Central memory CD4-positive, alpha-beta T cell (primary cell): Measurements from ENCODE around the gene ENOX1.

Experiments
- DNase-seq: peaks from one replicate; pipeline ENCODE4 v3.0.0; 2022

Gene ENOX1

GRCh38 chr13:43301346-43301969 is 485.3 kb downstream of the ENOX1 start:
- no peak for DNase-seq

DNA sequence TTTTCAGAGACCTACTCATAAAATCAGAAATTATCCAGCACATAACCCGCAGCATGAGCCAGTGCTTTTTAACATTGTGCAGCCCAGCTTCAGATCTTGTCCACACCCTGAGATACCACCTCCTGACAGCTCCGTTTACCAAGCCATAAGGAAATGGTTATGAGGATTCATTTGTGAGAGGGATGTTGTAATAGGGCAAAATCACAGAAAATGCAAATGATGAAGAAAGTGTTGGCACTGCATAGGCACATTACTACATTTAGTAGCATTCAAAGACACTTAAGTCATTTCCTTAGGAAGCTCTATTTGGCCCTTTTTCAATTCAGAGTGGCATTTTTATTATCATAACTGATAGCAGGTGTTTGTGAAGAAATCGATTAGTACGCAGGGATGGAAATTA is 485.9 kb downstream of the ENOX1 start:
- no peak for DNase-seq

- DNase-seq = no peak
Measured at GRCh38 chr13:43299374-43299773, 487.4 kb downstream of the ENOX1 start.

- DNase-seq = no peak
Measured at GRCh38 chr13:43298816-43299215, 488.0 kb downstream of the ENOX1 start.

DNA sequence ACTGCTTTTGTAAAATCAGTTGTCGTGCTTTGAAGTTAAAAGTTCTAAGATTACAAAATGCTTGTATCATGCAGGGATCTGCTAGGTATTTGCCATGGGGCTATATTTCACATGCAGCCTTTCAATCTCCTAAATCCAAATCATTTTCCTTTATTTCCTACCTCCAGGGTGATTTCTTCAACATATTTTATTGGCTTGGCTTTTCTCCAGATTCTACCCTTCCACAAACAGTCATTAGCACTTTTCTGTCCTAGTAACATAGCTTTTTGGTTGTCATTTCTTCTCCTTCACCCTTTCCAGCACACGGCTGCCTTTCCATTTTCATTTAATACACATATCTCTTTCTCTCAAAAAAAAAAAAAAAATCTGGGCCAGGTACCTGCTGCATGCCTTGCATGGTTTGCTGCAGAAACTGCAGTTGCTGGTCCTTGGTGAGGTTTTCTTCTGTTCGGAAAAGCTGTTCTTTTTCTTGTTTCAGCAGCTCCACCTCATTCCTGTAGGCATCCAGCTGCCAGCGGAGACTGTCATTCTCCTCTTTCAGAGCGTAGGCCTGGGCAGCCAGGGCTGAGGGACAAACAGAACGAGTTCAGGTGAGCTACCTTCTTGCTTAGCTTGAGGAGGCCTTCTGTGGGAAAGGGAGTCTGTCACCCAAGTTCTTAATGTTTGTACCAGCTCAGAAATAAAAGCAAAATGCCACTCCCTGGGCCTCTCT is 488.6 kb downstream of the ENOX1 start:
- no peak for DNase-seq

- DNase-seq = no peak
Measured at GRCh38 chr13:43295825-43296564, 490.8 kb downstream of the ENOX1 start.

DNA sequence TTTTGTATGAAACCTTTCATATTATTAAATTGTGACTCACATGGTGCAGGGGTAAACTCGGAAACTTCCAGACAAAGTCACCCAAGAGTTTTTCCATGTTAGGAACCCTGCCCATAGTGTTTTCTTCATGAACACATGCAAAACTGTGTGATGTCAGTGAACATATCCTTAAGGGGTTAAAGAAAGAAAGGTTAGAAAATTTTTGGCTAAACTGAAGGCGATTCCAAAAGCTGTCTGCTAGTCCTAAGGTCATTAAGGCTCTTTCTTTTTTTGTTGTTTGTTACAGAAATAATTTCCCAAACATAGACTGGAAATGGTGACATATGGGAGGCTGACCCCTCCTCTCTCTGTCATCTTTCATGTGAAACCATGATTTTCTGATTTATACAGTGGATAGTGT is 491.5 kb downstream of the ENOX1 start:
- no peak for DNase-seq

- no peak for DNase-seq
Measured at GRCh38 chr13:43294412-43294811, 492.4 kb downstream of the ENOX1 start.

DNA sequence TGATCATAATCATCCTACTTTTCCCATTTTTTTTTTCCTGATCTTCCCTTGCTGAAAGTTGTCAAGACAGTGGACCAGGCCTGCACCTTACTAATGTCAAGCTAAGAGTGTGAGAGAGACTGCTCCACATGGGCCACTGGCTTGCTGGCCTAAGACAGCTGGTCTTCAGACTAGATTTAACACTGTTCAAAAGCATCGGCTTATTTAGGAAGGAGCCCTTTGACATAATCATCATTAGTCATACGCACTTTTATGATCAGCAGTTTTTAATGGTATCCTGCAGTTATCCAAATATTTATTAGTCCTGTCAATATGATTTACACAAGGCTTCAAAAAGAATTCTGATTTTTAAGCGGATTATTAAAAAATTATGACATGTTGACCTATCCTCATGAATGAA is 492.8 kb downstream of the ENOX1 start:
- no peak for DNase-seq

- DNase-seq = no peak
Measured at GRCh38 chr13:43293561-43293960, 493.2 kb downstream of the ENOX1 start.

GRCh38 chr13:43293008-43293407 is 493.8 kb downstream of the ENOX1 start:
- DNase-seq = no peak

GRCh38 chr13:43291287-43292060 is 495.3 kb downstream of the ENOX1 start:
- no peak for DNase-seq

GRCh38 chr13:43289470-43290255 is 497.1 kb downstream of the ENOX1 start:
- no peak for DNase-seq

DNA sequence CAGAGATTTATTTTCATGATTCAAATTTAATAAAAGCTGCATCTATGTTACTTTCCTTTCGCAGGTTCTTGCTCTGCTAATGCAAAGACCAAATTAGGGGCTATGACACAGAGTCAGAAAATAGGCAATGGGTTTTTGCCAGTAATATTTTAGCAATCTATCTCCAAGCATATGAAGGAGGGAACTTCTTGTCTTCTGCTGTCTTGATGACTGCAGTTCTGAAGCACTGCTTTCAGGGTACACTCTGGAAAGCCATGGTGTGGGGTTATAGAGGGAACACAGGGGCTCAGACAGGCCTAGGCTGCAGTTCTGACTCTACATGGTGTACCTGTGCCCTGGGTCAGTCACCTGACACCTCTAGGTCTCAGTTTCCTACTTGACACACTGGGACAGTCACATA is 500.0 kb downstream of the ENOX1 start:
- no peak for DNase-seq

DNA sequence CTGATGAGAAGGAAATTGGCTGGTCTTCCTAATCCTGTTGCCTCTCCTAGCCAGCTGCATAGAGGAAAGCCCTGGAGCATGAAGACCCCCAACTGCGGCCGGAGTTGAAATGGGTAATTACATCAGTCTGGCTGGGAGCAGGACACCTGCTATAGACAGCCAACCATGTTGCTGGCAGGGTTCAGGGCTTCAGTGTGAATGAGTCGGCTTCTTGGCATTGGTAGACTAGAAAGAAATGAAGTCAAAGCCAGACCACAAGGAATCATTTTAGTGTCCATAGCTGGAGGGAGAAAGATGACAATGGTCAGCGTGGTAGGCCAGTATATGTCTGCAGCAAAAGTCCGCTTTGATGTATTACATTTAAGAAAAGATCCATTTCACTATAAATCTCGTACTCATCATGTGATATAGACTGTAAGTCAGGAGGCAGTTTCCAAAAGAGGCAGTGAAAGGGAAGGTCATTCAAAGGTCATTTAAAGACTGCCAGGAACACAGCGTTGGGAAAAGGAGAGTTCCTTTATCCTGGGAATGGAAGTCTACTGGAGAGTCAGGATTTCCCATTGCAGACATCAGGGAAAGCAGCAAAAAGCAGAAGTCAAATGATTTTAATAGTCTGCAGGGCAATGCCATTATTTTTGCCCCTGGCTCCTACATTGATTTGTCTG is 500.7 kb downstream of the ENOX1 start:
- DNase-seq = no peak

DNA sequence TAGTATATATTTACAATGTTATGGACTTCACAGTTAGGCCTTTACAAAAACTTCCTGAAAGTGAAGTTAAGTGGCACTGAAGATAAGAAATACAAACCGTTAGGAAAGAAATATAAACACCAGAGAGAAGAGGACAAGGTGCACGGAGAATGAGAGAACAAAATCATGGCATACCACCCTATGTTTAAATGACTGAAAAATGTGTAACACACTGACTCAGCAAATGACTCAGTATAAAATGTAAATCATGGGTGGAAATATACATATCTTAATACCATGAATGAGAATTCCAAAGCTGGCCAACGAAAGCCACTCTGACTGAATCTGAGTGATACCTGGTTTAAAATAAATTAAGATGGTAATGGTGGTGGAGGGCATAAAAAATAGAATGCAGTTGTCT is 502.6 kb downstream of the ENOX1 start:
- DNase-seq = no peak

DNA sequence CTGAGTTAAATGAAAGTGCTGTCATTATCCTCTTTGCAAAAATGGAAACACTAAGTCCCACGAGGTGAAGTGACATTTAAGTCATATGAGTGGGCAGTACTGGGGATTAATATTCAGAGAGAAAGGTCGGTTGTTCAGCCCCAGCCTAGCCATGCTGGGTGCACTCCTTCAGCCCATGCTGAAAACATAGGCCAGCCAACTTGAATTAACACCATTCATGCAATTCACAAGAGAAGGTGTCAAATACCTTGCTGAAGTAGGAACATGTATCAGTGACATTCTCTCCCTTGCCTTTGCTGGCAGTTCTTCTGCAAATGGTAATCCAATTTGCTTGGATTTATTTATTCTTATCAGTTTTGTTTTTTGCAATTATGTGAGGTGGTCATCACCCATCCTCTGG is 507.1 kb downstream of the ENOX1 start:
- no peak for DNase-seq

DNA sequence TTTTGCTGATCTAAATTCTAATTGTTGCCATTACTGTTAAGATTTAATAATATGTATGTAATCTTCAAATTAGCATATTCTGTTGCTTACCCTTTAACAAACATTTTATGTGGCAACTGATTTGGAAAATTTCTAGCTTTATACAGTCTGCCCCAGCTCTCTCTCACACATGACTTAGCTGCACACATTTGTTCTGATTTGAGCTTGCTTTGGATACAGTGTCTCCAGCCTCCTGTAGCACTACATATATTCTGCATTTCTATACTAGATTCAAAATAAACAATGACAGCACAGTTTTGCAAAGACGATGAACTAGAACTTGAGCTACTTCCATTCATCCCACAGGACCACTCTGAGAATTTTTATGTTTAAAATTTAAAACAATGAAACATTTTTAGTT is 508.6 kb downstream of the ENOX1 start:
- no peak for DNase-seq

DNA sequence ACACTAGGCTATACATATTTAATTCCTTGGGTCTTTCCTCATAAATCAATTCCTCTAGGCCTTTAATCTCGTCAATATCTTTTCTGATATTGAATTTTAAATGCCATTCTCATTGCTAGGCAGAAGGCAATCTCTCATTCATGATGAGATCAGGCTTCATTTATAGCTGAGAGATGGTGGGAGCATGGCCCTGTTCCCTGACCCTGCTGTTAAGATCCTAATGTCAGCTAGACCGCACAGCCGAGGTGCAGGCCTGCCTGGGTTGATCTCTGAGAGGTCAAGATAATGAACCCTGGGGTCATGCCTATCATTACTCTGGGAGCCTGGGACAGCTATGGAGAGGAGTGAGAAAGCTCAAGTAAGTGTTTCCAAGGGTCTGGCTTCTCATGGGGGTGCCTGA is 509.6 kb downstream of the ENOX1 start:
- no peak for DNase-seq

GRCh38 chr13:43274881-43275280 is 511.9 kb downstream of the ENOX1 start:
- DNase-seq = no peak

- no peak for DNase-seq
Measured at GRCh38 chr13:43273362-43273761, 513.4 kb downstream of the ENOX1 start.

DNA sequence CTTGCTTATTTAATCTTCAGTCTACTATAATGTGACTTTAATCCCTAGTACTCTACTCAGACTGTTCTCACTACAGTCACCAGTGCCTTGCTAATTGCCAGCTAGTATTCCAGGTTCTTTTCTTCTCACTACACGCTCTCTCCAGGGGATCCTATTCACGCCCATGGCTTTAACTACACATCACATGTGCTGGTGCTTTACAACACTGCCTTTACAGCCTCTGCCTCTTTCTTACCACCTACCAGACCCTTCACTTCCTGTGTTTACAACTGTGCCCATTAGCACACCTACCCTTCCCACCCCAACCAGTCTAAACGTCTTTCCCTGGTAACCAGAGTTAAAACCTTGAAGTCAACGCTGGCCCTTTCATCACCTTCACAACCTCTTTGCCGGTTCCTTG is 513.9 kb downstream of the ENOX1 start:
- DNase-seq = no peak
